Renal cortical epithelial cell (primary cell): Measurements from ENCODE around the gene PCGF3. TPM values are rescaled to one million over a fixed set of nuclear protein-coding genes. Genes with fewer than 3 reads are reported as not detected.
"Not testable (repeated sequence)": the region's sequence is repeated elsewhere in the genome, so short reads cannot be mapped to it uniquely, and the experiment has no call there.

Source experiments
- DNase-seq: peaks from one replicate; pipeline ENCODE4 v3.0.0-alpha.2; 2011; ENCODE audit warnings: low read depth
- total RNA-seq: library from RNA; depleted of rRNA; stranded (reverse); fragments of >200 nt; gene quantifications from 2 replicates; pipeline ENCODE4 v1.2.3, GENCODE V29; 2014

Gene PCGF3
- total RNA-seq, 1 donor from 2014 or later, result 86.6 TPM

DNA sequence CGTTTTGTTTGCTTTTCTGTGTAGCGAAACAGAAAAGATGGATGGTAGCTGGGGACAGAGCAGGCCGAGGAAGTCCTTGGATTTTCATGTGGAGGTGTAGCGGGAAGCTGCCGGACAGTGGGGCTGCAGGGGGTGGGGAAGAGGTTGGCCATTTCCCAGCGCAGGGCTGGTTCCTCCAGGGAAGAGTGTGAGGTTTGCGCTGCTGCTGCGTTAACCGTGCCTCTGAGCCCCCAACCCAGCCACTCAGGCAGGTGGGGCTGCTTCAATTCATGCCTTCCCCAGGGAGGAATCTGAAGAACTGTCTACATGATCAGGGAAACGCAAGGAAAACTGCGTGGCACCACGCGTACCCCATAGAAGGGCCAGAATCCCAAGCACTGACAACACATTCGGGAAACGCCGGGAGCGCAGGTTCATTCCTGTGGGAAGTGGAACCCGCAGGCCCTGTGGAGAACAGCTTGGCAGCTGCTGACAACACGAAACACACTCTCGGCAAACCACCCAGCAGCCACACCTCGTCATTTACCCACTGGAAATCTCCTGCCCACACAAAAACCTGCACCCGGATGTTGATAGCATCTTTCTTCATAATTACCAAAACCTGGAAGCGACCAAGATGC lies 57.7 kb downstream of the PCGF3 start:
- no peak for DNase-seq

DNA sequence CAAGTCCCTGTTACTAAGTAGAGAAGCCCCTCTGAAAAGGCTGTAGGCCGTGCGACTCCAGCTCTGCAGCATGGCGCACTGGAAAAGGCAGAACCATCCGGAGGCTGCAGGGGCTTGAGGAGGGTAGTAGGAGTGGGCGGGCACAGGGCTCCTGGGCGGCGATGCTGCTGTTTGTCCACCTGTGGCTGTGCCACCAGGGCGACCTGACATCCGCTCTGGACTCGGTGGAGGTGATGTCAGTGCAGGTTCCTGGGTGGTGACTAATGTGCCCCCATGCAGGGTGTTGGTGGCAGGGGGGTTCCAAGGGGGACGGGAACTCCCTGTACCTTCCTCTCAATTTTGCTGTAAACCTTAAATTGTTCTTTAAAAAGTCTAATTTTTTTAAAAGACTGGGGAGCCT lies 58.3 kb downstream of the PCGF3 start:
- no peak for DNase-seq

DNA sequence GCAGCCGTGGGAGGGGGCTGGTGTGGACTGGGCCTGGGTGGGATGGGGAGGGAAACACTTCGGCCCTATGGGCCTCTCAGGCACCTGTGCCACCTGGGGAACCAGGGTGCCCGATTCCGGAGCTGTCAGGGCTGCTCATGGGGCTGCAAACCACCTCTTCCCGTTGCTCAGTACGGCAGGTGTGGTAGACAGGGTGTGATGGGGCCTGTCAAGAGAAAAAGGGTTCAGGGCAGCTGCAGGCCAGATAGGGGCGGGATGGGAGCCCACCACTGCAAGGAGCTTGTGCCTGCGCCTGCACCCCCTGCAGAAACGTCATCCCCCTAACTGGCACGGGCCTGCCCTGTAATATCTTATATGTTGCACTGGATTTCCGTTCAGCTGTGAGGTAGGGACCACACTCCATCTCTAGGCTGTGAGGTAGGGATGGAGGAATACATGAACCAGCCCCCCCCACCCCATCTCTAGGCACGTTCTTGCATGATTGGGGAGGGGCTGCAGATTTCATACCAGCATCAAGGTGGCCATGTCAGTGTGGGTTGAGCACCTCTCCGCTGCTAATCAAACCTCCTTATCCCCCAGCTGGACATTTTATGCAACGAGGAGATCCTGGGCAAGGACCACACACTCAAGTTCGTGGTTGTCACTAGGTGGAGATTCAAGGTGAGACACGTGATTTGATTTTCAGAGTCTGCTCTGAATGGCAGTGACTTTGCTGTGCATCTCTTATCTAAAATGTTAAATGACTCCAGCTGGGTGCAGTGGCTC lies 59.0 kb downstream of the PCGF3 start:
- no peak for DNase-seq

DNA sequence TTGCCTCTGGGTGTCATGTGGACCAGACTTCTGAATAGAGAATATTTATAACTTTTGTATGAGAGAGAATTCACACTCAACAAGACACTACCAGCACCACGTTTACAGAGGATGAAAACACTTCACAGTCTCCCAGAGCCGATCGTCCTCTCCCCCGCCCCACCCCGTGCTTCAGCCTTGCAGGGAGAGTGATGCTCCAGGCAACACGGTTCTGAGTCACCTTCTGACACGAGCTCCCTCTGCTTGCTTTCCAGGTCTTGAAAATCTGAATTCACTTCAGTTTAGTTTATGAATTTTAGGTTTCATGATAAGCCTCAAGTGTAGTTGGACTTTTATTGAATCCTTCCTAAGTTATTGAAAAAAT lies 60.5 kb downstream of the PCGF3 start:
- DNase-seq, result peak; percentile 41

DNA sequence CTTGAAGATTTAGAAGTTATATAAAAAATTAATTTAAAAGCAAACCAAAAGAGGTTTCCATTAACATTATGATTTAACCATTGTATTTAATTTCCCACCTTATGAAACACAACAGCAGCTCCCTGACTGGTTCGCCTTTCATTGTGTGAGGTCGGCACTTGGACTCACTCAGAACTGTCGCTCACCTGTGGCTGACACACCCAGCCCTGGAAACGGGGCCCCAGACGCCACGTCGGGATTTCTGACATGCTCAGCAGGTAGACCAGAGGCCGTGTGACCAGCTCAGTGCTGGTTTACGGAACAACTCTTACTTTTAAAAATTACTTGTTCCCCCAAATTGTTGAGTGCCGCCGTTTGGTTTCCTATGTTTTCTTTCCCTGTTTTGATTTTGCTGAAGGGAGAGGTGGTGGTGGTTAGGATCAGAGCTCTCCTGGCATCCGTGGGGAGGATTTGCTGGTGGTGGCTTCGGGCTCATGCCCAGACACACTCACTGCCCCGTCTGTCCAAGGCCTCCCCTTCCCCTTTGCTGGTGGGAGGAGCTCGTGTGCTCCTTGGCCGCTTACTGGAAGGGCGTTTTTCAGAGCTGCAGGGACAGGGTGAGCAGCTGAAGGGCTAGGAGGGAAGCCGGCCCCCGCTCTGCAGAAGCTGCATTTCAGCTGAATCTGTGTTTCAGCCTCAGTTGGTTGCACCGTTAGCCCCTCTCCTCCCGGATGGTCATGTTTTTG lies 61.1 kb downstream of the PCGF3 start:
- no peak for DNase-seq

DNA sequence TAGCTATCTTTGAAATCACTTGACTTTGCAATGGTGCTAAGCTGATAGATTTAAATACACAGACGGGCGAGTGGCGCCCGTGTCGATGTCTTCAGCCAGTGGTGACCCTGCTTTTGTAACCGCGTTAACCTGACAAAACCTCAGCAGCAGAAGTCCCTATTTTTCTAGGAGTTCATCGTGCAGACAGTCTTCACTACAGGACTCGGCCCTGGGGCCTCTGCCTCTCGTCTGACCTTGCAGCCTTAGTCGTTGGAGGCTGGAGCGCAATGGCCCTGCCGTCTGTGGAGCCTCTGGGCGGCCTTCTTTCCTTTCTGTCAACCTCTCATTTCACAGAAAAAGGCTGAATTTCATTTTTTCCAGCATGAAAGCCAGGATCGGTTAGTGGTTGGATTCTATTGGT lies 62.4 kb downstream of the PCGF3 start:
- no peak for DNase-seq

DNA sequence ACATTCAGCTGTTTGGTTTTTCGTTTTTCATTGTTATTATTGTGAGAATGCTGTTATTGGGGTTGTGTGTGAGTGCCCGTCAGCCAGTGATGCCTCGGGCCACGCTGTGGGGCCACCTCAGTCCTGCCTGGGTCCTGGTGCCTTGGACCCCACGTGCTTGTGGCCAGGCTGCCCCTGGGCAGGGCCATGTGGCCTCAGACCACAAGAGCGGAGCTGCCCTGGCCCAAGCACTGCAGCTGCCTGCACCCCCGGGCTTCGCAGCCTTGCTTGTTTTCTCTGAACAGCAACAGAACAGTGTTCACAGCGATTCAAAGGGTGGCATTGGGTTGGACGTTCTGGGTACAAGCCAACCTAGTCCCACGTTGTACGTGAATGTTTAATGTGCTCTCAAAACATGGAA lies 63.4 kb downstream of the PCGF3 start:
- DNase-seq, result no peak

DNA sequence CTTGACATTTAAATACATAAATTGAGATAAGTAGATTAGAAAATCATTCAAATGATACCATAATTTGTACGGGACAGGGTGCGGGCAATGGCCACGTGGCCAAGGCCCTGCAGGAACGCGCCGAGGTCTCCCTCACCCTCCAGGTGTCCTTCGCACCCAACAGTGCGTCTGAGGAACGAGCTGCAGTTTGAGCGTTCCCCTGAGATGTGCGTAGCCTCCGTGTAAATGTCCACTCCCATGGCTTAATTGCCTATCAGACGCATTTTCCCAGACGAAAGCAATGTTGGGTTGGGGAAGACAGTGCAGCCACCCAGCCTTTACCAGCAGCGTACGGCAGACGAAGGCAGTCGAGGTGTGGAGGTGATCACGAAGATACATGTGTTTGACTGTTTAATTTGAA lies 63.9 kb downstream of the PCGF3 start:
- DNase-seq, result no peak

DNA sequence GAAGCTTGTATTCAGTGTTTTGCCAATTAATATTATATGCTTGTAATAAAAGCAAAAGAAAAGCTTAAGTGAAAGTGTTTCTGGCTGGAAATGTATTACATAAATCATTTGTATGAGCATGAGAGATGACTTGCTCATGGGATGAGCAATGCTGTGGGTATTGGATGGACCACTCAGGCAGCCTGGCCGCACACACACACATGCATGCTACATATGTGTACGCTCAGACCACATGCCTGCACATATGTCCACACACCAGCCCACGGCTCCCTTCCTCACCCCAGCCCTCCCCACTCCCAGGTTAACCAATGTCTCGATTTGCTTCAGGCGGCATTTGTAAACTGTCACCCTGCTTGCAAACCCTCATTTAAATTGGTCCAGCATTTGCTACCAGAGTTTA lies 64.4 kb downstream of the PCGF3 start:
- no peak for DNase-seq

DNA sequence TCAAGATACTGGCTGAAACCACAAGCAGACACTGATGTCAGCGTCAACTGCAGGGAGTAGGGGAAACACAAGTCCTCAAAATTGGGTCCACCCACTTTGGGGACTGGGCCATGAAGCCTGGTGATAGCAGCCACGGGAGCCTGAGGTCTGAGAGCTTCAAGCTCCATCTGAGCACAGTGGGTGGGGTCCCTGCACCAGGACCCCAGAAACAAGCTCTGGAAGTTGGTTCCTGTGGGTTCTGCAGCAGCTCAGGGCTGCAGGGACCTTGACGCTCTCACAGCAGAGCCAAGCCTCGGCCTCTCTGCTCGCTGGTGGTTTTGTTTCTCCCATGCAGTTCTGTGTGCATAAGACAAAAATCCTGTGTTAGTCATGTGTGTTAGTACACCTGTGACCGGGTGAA lies 65.8 kb downstream of the PCGF3 start:
- DNase-seq, result no peak

DNA sequence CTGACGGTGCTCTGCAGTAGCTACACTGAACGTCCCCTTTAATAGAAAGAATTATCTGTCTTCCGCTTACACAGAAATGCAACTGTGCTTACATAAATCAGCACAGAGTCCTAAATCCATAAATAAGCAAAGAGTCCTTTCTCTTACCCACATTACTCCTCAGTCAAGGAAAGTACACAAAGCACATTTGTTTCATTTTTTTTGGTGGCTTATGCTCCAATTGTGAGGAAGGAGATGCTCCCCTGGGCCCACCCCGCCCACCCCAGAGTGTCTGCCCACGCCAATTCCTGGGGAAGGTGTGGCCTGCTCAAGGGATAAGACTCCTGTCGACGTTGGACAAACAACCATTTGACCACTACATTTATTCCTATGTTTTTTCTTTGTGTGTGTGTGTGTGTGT lies 66.5 kb downstream of the PCGF3 start:
- no peak for DNase-seq

DNA sequence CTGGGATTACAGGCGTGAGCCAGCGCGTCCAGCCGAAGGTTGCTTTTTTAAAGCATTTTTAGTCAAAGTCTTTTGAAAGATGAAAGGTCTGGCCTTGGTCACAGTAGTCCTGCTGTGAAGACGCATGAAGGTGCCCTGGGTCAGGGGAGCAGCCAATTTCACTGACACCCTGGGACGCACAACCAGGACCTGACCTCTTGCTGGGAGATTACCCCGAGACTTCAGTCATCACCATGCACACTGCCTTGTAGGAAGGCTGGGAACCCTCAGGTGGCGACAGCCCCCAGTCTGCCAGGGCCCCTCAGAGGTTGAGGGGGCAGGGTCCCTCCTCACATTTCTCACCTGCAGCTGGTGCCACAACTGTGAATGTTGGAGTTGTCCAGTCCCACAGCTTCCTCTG lies 67.1 kb downstream of the PCGF3 start:
- DNase-seq, result no peak

DNA sequence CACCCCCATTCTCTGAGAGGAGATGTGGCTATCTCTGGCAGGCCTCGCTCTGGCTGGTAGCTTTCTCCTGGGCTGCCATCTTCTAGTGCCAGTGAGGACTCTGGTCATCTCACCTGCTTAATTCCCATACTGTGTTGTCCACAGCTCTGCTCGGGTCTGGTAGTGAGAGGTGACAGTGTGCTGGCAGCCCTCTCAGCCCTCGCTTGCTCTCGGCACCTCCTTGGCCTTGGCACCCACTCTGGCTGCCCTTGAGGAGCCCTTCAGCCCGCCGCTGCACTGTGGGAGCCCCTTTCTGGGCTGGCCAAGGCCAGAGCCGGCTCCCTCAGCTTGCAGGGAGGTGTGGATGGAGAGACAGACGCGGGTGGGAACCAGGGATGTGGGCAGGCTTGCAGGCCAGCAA lies 67.6 kb downstream of the PCGF3 start:
- DNase-seq, result no peak

DNA sequence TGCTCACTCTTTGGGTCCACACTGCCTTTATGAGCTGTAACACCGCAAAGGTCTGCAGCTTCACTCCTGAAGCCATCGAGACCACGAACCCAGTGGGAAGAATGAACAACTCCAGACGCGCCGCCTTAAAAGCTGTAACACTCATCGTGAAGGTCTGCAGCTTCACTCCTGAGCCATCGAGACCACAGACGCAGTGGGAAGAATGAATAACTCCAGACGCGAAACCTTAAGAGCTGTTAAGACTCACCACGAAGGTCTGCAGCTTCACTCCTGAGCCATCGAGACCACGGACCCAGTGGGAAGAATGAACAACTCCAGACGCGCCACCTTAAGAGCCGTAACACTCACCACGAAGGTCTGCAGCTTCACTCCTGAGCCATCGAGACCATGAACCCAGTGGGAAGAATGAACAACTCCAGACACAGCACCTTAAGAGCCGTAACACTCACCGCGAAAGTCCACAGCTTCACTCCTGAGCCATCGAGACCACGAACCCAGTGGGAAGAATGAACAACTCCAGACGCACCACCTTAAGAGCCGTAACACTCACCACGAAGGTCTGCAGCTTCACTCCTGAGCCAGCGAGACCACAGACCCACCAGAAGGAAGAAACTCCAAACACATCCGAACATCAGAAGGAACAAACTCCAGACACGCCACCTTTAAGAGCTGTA lies 68.9 kb downstream of the PCGF3 start:
- DNase-seq, result not testable (repeated sequence)

DNA sequence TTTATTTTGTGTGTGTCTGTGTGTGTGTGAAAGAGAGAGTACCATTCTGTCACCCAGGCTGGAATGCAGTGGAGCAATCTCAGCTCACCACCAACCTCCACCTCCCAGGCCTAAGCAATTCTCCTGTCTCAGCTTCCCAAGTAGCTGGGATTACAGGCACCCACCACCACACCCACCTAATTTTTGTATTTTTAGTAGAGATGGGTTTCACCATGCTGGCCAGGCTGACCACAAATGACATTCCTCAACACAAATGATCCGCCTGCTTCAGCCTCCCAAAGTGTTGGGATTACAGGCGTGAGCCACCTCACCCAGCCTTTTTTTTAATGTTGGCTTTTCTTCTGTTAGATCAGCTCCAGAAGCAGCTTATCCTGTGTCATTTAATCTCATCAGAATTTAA lies 69.9 kb downstream of the PCGF3 start:
- not testable (repeated sequence) for DNase-seq

DNA sequence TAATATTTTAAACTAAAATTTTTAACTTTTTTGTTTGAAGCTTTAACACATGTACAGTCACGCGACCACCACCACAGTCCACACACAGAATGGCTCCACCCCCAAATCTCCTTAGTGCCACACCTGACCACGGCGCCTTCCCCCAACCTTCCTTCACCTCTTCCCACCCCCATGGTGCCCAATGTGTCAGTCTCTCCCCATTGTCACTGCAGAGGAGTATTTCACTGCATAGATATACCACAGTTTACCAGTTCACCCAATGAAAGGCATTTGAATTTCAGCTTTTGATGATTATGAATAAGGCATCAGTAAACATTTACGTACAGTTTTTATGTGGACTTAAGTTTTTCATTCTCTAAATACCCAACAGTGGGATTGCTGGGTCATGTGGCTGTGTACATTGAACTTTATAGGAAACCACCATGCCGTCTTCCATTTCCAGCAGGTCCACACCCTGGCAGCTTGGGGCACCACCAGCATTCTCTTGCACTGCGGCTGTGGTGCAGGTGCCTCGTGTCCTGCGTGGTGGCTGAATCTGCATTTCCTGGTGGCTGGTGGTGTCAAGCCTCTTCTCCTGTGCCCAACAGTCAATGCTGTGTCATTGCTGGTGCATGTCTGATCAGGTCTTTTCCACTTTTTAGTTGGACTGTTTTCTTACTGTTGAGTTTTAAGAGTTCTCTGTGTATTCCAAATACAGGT lies 71.3 kb downstream of the PCGF3 start:
- DNase-seq, result no peak

DNA sequence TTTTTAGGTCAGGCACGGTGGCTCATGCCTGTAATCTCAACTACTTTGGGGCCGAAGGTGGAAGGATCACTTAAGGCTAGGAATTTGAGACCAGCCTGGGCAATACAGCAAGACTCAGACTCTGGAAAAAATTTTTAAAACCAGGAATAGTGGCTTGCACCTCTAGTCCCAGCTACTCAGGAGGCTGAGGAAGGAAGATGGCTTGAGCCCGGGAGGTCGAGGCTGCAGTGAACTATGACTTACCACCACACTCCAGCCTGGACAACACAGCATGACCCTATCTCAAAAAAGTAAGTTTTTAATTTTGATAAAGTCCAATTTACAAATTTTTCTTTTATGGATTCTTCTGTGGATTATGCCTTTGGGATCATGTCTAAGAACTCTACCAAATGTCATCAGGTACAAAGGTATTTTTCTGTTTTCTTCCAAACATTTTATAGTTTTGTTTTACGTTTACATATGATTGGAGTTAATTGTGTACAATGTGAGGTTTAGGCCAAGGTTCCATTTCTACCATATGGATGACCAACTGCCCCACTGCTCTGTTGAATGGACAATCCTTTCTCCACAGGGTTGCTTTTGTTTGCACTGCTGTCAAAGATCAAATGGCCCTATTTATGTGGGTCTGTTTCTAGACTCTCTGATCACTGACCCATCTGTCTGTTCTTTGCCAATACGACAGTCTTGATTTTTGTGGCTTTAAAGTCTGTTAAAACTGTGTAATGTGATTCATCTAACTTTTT lies 72.1 kb downstream of the PCGF3 start:
- no peak for DNase-seq

DNA sequence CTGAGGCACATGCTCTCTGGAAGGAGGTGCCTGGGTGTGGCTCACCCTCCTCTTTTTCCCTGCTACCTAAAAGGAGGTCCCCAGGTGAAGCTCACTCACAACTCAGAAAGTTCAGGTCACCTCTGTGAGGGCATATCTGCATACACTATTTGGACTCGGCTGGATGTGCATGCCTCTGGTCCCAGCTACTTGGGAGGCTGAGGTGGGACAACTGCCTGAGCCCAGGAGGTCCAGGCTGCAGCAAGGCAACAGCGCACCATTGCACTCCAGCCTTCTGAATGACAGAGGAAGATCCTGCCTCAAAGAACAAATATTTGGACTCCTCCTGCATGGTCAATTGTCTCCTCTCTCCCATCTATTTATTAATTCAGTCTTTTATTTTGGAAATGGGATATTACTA lies 73.9 kb downstream of the PCGF3 start:
- no peak for DNase-seq

DNA sequence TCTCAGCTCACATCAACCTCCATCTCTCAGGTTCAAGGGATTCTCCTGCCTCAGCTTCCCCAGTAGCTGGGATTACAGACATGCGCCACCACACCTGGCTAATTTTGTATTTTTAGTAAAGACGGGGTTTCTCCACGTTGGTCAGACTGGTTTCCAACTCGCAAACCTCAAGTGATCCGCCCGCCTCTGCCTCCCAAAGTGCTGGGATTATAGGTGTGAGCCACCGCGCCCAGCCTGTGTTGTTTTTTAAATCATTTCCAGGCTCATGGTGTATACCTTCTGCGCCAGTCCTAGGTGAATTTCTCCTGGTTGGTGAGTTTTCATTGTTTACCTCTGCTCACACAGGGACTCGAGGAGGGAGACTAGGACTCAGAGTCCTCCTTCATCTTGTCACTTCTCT lies 74.6 kb downstream of the PCGF3 start:
- DNase-seq, result not testable (repeated sequence)

DNA sequence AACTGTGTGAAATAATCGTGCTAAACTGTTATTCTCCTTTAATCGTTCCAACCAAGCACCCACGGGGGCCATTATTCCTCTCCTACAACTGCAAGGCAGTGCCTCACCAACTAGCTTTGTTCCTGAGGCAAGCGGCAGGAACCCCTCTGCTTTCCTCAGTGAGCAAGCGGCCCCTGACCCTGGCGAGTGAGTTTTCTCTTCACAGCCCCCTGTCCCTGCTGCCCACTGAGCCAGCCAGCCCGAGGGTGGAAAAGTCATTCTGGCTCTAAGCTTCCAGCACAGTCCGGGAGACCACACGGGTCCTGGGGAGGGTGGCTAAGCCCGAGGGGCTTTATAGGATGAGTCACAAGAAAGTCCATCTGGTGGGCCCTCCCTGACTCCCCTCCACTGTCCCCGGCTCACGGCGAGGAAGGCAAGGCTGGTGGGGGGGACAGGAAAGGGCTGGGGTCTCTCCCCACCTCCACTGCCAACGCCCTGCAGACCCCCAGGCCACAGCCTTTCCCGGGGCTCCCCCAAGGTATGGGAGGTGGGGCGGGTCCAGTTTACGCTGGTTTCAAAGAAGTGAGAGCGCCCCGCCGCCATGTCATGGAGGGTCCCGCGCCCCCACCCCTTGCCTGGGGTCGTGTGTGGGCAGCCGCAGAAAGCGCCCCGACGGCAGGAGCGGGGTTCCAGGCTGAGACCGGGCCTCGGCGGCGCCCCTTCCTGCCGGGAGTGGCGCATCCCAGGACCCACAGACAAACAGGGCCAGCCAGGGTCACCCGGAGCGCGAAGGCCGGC lies 75.3 kb downstream of the PCGF3 start:
- DNase-seq, result no peak
